GM21737 (cell line): ENCODE data around the gene FILIP1L.

Experiments
- ATAC-seq: cut with Tn5 transposase; IDR thresholded peaks from one replicate; pipeline ENCODE4 v1.9.1; 2021; ENCODE audit warnings: mild to moderate bottlenecking, moderate library complexity; ENCODE audit not compliant: unreplicated experiment

Gene FILIP1L

GRCh38 chr3:99900248-99900647 is 214.1 kb downstream of the FILIP1L start:
- ATAC-seq: no peak

GRCh38 chr3:99899603-99900002 is 214.7 kb downstream of the FILIP1L start:
- ATAC-seq: no peak

- no peak for ATAC-seq
Measured at GRCh38 chr3:99896482-99896881, 217.8 kb downstream of the FILIP1L start.

- no peak for ATAC-seq
Measured at GRCh38 chr3:99895703-99896441, 218.4 kb downstream of the FILIP1L start.

- no peak for ATAC-seq
Measured at GRCh38 chr3:99895131-99895696, 219.1 kb downstream of the FILIP1L start.

GRCh38 chr3:99892332-99892731 is 222.0 kb downstream of the FILIP1L start:
- ATAC-seq: no peak

GRCh38 chr3:99891610-99892285 is 222.6 kb downstream of the FILIP1L start:
- no peak for ATAC-seq

GRCh38 chr3:99885851-99886250 is 228.4 kb downstream of the FILIP1L start:
- ATAC-seq: no peak

- no peak for ATAC-seq
Measured at GRCh38 chr3:99885085-99885484, 229.2 kb downstream of the FILIP1L start.

GRCh38 chr3:99884484-99884883 is 229.8 kb downstream of the FILIP1L start:
- no peak for ATAC-seq

GRCh38 chr3:99883693-99884092 is 230.6 kb downstream of the FILIP1L start:
- no peak for ATAC-seq

- ATAC-seq: no peak
Measured at GRCh38 chr3:99883138-99883461, 231.2 kb downstream of the FILIP1L start.

GRCh38 chr3:99882436-99883137 is 231.7 kb downstream of the FILIP1L start:
- ATAC-seq: no peak

- no peak for ATAC-seq
Measured at GRCh38 chr3:99881121-99881524, 233.2 kb downstream of the FILIP1L start.

- ATAC-seq: no peak
Measured at GRCh38 chr3:99879275-99879674, 235.0 kb downstream of the FILIP1L start.

GRCh38 chr3:99878005-99878404 is 236.3 kb downstream of the FILIP1L start:
- peak; percentile 38 for ATAC-seq

- ATAC-seq: no peak
Measured at GRCh38 chr3:99877031-99877579, 237.2 kb downstream of the FILIP1L start.

- ATAC-seq: peak; percentile 88
Measured at GRCh38 chr3:99875929-99876841, 238.1 kb downstream of the FILIP1L start.

GRCh38 chr3:99875581-99875928 is 238.7 kb downstream of the FILIP1L start:
- no peak for ATAC-seq

- no peak for ATAC-seq
Measured at GRCh38 chr3:99874237-99875002, 239.9 kb downstream of the FILIP1L start.
